Body of pancreas (tissue), 4 donors: ENCODE results near the gene GRIK4.

Experiments
- CTCF ChIP-seq, 7 experiments: fragments of 450-650 bp in 4 of 7; fragments of 200-600 bp in 3 of 7; sonication (generic) in 3 of 7; IDR thresholded peaks; one replicate each; pipeline ENCODE4 v1.5.1; 2016 to 2019; ENCODE audit warnings: antibody characterized with exemption in 7 of 7
- POLR2A ChIP-seq, 3 donors: fragments of 450-650 bp; IDR thresholded peaks; one replicate each; pipeline ENCODE4 v1.6.1; 2016; ENCODE audit warnings: antibody characterized with exemption in 3 of 3, mild to moderate bottlenecking in 2 of 3

DNA sequence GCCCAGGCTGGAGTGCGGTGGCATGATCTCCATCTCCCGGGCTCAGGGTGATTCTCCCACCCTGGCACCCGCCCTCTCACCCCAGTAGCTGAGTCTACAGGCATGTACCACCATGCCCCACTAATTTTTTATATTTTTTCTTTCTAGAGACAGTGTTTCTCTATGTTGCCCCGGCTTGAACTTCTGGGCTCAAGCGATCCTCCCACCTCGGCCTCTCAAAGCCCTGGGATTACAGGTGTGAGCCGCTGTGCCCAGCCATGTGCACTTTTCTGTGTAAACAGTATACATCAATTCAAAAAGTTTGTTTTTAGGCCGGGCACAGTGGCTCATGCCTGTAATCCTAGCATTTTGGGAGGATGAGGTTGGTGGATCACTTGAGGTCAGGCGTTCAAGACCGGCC lies 14.7 kb downstream of the GRIK4 start:
- TF ChIP-seq CTCF (IDR thresholded peaks at IDR 0.05) (no peak), POLR2A (IDR thresholded peaks at IDR 0.05) (no peak)
